ENCODE data around the gene SLC25A10.
"Not testable (repeated sequence)": the region's sequence is repeated elsewhere in the genome, so short reads cannot be mapped to it uniquely, and the experiment has no call there.

Gene SLC25A10

DNA sequence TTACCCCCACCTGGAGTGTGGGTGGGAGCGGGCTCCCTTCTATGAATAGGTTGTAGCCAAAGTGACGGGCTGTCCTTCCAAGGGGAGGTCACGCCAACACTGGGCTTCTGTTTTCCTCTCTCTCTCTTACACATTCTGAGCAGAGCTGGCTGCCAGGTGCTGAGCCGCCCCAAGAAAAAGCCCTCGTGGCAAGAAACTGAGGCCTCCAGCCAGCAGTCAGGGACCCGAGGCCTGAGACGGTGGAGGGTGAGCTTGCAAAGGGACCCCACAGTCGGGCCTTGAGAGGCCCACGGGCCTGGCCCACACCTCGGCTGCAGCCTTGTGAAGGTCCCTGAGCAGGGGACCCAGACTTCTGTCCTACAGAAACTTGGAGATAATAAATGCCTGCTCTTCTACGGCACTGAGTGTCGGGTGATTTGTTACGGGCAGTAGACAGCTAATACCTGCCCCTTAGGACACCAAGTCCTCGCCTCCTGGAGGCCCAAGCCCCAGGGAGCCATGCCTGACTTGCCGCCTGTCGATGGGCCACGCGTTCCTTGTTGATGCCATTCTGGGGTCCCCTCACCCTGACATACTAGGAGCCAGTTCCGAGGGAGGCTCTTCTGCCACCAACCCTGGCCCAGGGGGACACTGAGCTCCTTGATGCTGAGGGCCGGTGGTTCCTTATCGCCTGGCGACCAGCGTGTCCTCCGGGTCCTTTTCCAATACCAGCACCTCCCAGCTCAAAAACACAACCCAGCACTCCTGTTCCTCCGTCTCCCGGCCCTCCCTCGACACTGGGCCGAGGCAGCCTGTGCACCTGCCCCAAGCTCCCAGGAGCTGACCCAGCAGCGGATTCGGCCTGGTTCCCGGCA is 26.1 kb downstream of the SLC25A10 start:
- Histone ChIP-seq H4K20me1 (ENCODE audit: insufficient read depth) (no peaks in the 10 kb centered on the region), H3K27me3 (ENCODE audit: insufficient read depth, low read depth) (peaks cover 40% of the 10 kb centered on the region; the same call in 1 of the 2 replicates), H3K27ac (no peak overlapping the region), H3K4me2 (no peak overlapping the region), H3K4me3 (IDR thresholded peaks at IDR 0.05; ENCODE audit: insufficient read depth, low read depth, low read length) (no peak overlapping the region), H3K36me3 (ENCODE audit: insufficient read depth) (no peaks in the 10 kb centered on the region), H3K79me2 (ENCODE audit: insufficient read depth, low read depth) (no peaks in the 10 kb centered on the region), H3K4me1 (ENCODE audit: low read depth, poor library complexity, severe bottlenecking) (peaks cover 7% of the 10 kb centered on the region), H2AFZ (ENCODE audit: low read depth) (no peak overlapping the region), H3K9ac (no peak overlapping the region)
- TF ChIP-seq, protein P1, sequence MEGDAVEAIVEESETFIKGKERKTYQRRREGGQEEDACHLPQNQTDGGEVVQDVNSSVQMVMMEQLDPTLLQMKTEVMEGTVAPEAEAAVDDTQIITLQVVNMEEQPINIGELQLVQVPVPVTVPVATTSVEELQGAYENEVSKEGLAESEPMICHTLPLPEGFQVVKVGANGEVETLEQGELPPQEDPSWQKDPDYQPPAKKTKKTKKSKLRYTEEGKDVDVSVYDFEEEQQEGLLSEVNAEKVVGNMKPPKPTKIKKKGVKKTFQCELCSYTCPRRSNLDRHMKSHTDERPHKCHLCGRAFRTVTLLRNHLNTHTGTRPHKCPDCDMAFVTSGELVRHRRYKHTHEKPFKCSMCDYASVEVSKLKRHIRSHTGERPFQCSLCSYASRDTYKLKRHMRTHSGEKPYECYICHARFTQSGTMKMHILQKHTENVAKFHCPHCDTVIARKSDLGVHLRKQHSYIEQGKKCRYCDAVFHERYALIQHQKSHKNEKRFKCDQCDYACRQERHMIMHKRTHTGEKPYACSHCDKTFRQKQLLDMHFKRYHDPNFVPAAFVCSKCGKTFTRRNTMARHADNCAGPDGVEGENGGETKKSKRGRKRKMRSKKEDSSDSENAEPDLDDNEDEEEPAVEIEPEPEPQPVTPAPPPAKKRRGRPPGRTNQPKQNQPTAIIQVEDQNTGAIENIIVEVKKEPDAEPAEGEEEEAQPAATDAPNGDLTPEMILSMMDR (conservative IDR thresholded peaks at IDR 0.05; ENCODE audit: low read depth, low read length): no peak

DNA sequence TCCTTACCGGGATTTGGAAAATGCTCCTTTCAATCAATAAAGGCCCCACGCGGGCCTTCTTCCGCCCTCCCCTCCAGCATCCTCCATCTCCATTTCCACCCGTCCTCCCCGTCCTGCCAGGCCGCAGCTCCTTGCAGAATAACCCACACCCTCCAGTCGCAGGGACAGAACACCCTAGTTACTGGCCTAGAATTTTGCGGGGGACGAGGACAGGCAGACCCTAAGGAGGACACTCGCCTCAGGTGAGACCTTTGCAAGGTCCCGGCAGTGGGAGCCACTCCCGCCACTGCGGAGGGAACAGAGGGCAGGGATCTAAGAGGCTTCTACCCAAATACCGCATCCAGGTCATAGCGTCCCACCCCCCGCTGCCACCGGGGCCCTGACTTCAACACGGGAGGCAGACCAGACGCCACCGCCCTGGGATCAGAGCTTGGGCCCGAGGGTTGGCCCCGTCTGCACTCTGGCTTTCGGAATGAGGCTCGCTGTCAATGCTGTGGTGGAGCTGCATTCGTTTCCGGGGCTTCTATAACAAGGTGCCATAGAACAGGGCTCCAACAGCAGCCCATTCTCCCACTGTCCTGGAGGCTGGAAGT is 26.8 kb downstream of the SLC25A10 start:
- Histone ChIP-seq H3K9ac (no peak overlapping the region), H3K4me2 (no peak overlapping the region), H4K20me1 (ENCODE audit: insufficient read depth) (no peaks in the 10 kb centered on the region), H3K27me3 (ENCODE audit: insufficient read depth, low read depth) (peaks cover 37% of the 10 kb centered on the region; the same call in 1 of the 2 replicates), H2AFZ (ENCODE audit: low read depth) (no peak overlapping the region), H3K79me2 (ENCODE audit: insufficient read depth, low read depth) (no peaks in the 10 kb centered on the region), H3K4me1 (ENCODE audit: low read depth, poor library complexity, severe bottlenecking) (peaks cover 1% of the 10 kb centered on the region), H3K4me3 (IDR thresholded peaks at IDR 0.05; ENCODE audit: insufficient read depth, low read depth, low read length) (no peak overlapping the region), H3K36me3 (ENCODE audit: insufficient read depth) (no peaks in the 10 kb centered on the region), H3K27ac (no peak overlapping the region)
- TF ChIP-seq, protein P1 (conservative IDR thresholded peaks at IDR 0.05; ENCODE audit: low read depth, low read length): no peak

DNA sequence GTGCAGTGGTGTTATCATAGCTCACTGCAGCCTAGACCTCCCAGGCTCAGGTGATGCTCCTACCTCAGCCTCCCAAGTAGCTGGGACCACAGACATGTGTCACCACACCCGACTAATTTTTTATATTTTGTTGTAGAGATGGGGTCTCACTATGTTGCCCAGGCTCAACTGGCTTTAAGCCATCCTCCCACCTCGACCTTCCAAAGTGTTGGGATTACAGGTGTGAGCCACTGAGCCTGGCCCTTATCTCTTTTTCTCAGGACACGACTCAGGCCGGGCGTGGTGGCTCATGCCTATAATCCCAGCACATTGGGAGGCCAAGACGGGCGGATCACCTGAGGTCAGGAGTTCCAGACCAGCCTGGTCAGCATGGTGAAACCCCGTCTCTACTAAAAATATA is 27.5 kb downstream of the SLC25A10 start:
- H3K36me3 ChIP-seq (ENCODE audit: insufficient read depth); H3K4me2 ChIP-seq; H3K4me3 ChIP-seq (IDR thresholded peaks at IDR 0.05; ENCODE audit: insufficient read depth, low read depth, low read length); H2AFZ ChIP-seq (ENCODE audit: low read depth); H4K20me1 ChIP-seq (ENCODE audit: insufficient read depth); H3K9ac ChIP-seq; H3K4me1 ChIP-seq (ENCODE audit: low read depth, poor library complexity, severe bottlenecking); H3K79me2 ChIP-seq (ENCODE audit: insufficient read depth, low read depth); H3K27ac ChIP-seq: not testable (repeated sequence)
- H3K27me3 ChIP-seq (ENCODE audit: insufficient read depth, low read depth): peaks cover 37% of the 10 kb centered on the region; the same call in 1 of the 2 replicates

DNA sequence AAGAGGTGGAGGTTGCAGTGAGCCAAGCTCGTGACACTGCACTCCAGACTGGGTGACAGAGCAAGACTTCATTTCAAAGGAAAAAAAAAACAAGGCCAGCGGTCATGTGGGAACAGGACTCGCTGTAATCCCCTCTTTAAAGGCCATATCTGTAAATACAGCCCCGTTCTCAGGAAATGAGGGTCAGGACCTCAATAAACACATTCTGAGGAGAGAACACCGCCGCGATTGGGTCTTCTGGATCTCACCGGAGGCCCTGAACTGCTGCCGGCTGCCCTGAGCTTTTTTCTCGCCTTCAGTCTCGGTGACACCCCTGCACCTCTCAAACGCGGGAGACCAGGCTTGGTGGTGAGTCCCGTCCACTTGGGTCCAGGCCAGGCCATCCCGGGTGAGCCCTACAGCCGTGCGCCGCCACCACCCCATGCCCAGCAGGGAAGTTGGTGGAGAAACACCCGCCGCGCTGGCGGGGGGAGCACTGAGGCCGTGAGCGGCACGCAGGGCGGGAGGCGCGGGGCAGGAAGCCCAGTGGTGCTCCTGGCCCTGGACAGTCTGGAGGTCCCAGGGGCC is 28.4 kb downstream of the SLC25A10 start:
- Histone ChIP-seq H3K4me2 (no peak overlapping the region), H3K4me1 (ENCODE audit: low read depth, poor library complexity, severe bottlenecking) (no peaks in the 10 kb centered on the region), H4K20me1 (ENCODE audit: insufficient read depth) (no peaks in the 10 kb centered on the region), H3K36me3 (ENCODE audit: insufficient read depth) (no peaks in the 10 kb centered on the region), H3K9ac (no peak overlapping the region), H3K79me2 (ENCODE audit: insufficient read depth, low read depth) (no peaks in the 10 kb centered on the region), H3K27ac (no peak overlapping the region), H3K4me3 (IDR thresholded peaks at IDR 0.05; ENCODE audit: insufficient read depth, low read depth, low read length) (no peak overlapping the region), H2AFZ (ENCODE audit: low read depth) (no peak overlapping the region), H3K27me3 (ENCODE audit: insufficient read depth, low read depth) (peaks cover 37% of the 10 kb centered on the region; the same call in 1 of the 2 replicates)
- TF ChIP-seq, protein P1 (conservative IDR thresholded peaks at IDR 0.05; ENCODE audit: low read depth, low read length): no peak
